Rectal smooth muscle tissue (tissue), 1 donor: Measurements from ENCODE around the gene CD200R1.

ENCODE experiments used
- H3K27ac ChIP-seq: one replicate; pipeline ENCODE4 v1.7.0; 2013; ENCODE audit warnings: low read depth, low read length, inconsistent platforms
- H3K27me3 ChIP-seq: one replicate; pipeline ENCODE4 v1.7.0; 2013; ENCODE audit warnings: low read length; ENCODE audit not compliant: control insufficient read depth, insufficient read depth
- H3K36me3 ChIP-seq: one replicate; pipeline ENCODE4 v1.7.0; 2013; ENCODE audit warnings: low read length; ENCODE audit not compliant: control insufficient read depth, insufficient read depth
- H3K4me1 ChIP-seq: one replicate; pipeline ENCODE4 v1.7.0; 2013; ENCODE audit warnings: low read length; ENCODE audit not compliant: control insufficient read depth, insufficient read depth
- H3K4me3 ChIP-seq: one replicate; pipeline ENCODE4 v1.7.0; 2013; ENCODE audit warnings: low read length
- H3K9ac ChIP-seq: one replicate; pipeline ENCODE4 v1.7.0; 2013; ENCODE audit warnings: low read length

The CD200R1 gene

GRCh38 chr3:112904786-112905185, 70.1 kb downstream of the CD200R1 start:
- Histone ChIP-seq H3K4me3 (no peak overlapping the region), H3K36me3 (no peaks in the 10 kb centered on the region), H3K27ac (no peak overlapping the region), H3K4me1 (no peaks in the 10 kb centered on the region), H3K27me3 (no peaks in the 10 kb centered on the region), H3K9ac (no peak overlapping the region)

- no peaks in the 10 kb centered on the region for H3K36me3 ChIP-seq
- no peaks in the 10 kb centered on the region for H3K4me1 ChIP-seq
- H3K27me3 ChIP-seq, result no peaks in the 10 kb centered on the region
- no peak overlapping the region for H3K4me3 ChIP-seq
- H3K9ac ChIP-seq, result no peak overlapping the region
- no peak overlapping the region for H3K27ac ChIP-seq
Observed at GRCh38 chr3:112900113-112900512, 74.8 kb downstream of the CD200R1 start.

DNA sequence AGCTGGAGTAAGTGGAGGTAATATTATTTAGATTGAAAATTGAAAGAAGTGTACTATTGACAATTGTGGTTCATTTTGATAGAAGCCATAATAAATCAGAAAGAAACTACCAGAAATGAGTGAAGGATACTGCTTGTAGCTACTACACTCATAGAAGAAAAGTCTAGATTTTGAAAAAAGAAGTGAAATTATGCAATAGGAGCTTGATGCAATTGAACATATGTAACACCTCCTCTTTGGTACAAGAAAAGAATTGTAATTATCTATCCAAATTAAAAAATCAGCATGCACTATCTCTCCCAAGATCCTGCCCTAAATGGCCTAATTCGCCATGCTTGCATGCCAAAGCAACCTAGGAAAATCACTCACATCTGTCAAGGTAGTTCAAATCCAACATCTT, 77.1 kb downstream of the CD200R1 start:
- Histone ChIP-seq H3K9ac (no peak overlapping the region), H3K27me3 (no peaks in the 10 kb centered on the region), H3K4me1 (no peaks in the 10 kb centered on the region), H3K27ac (no peak overlapping the region), H3K36me3 (no peaks in the 10 kb centered on the region), H3K4me3 (no peak overlapping the region)

DNA sequence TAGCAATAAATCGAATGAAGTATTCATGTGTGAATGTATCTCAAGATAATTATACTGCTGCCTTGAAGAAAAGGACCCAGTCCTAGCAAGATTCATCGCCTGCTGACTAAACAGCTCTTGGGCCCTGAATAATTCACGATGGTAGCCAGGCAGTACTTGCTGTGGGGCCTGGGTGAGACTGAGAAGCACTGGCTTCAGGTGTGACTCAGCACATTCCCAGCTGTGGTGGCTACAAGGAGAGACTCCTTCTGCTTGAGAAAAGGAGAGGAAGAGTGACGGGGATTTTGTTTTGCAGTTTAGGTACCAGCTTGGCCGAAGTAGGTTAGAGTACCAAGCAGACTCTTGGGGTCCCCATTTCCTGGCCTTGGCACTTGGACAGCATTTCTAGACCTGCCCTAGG, 80.6 kb downstream of the CD200R1 start:
- Histone ChIP-seq H3K27ac (no peak overlapping the region), H3K4me1 (no peaks in the 10 kb centered on the region), H3K36me3 (no peaks in the 10 kb centered on the region), H3K27me3 (no peaks in the 10 kb centered on the region), H3K9ac (no peak overlapping the region), H3K4me3 (no peak overlapping the region)

- Histone ChIP-seq H3K27ac (no peak overlapping the region), H3K36me3 (no peaks in the 10 kb centered on the region), H3K4me1 (no peaks in the 10 kb centered on the region), H3K27me3 (no peaks in the 10 kb centered on the region), H3K4me3 (no peak overlapping the region), H3K9ac (no peak overlapping the region)
Observed at GRCh38 chr3:112889357-112889756, 85.5 kb downstream of the CD200R1 start.

DNA sequence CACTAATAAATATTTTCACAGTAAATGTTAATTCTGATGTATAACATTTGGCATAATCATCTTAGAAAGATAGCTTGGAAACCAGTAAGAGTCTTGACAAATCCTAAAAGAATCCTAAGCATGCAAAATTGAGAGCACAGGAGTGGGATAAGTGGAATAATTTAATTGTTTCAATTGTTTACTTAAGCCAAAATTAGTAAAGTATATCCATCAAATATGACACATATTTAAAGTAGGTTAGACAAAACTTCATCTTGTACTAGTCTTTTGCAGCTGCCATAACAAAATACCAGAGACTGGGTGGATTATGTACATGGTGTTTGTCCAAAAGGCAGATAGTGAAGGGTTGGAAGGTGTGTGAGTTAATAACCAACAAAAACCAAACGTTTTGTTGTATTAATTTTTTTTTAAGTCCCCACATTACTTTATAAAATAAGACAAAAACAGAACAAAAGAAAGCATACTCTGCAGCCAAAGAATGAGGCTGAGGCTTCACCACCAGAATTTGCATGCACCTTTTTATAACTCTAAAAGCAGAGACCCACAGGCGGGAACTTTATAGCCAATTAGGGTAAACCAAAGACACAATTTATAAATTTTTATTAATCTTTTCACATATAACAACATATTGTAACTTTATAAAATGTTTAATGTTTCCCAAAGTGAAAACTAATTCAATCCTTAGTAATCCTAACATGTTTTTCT, 86.4 kb downstream of the CD200R1 start:
- Histone ChIP-seq H3K27me3 (no peaks in the 10 kb centered on the region), H3K27ac (no peak overlapping the region), H3K4me1 (no peaks in the 10 kb centered on the region), H3K4me3 (no peak overlapping the region), H3K9ac (no peak overlapping the region), H3K36me3 (no peaks in the 10 kb centered on the region)

DNA sequence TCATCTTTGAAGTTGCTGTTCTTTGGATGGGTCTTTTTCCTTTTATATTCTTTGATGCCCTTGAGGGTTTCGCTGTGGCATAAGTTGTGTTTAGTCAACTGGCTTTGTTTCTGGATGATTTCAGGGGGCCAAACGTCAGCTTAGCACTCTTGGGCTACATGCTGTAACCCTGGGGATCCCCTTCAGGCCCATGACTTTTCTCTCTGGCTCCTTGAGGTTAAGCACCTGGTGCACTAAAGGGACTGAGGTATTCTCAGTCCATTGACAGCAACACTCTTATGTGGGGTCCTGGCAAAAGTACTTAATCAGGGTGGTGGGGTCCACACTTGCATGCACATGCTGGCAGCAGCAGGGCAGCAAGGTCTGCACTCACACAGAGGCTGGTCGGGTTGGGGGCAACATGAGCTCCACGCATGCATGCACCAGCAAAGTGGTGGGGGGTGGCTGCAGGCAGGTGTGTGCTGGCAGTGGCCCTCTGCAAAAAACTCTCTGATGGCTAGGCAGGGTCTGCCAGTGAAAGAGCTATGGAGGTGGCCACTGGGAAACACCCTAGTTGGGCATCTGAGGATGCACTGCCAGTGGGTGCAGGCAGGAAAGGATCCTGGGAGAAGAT, 90.1 kb downstream of the CD200R1 start:
- no peaks in the 10 kb centered on the region for H3K27me3 ChIP-seq

DNA sequence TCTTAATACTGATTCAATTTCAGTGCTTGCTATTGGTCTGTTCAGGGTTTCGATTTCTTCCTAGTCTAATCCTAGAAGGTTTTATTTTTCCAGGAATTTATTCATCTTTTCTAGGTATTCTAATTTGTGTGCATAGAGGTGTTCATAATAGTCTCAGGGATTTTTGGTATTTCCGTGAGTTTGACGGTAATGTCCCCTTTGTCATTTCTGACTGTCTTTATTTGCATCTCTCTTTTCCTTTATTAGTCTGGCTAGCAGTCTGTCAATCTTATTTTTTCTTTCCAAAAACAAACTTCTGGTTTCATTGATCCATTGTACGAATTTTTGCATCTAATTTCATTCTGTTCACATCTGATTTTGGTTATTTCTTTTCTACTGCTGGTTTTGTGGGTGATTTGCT, 93.0 kb downstream of the CD200R1 start:
- H3K4me1 ChIP-seq, result no peaks in the 10 kb centered on the region
- no peak overlapping the region for H3K9ac ChIP-seq
- no peaks in the 10 kb centered on the region for H3K36me3 ChIP-seq
- H3K27me3 ChIP-seq, result no peaks in the 10 kb centered on the region
- H3K4me3 ChIP-seq, result no peak overlapping the region
- no peak overlapping the region for H3K27ac ChIP-seq

More for the DNA sequence above, 90.1 kb downstream of the CD200R1 start:
- Histone ChIP-seq H3K4me1 (no peaks in the 10 kb centered on the region), H3K27ac (no peak overlapping the region), H3K36me3 (no peaks in the 10 kb centered on the region), H3K4me3 (no peak overlapping the region), H3K9ac (no peak overlapping the region)

- no peak overlapping the region for H3K4me3 ChIP-seq
- no peaks in the 10 kb centered on the region for H3K36me3 ChIP-seq
- H3K4me1 ChIP-seq, result no peaks in the 10 kb centered on the region
- H3K27ac ChIP-seq, result no peak overlapping the region
- no peaks in the 10 kb centered on the region for H3K27me3 ChIP-seq
- no peak overlapping the region for H3K9ac ChIP-seq
Observed at GRCh38 chr3:112875561-112875960, 99.3 kb downstream of the CD200R1 start.

DNA sequence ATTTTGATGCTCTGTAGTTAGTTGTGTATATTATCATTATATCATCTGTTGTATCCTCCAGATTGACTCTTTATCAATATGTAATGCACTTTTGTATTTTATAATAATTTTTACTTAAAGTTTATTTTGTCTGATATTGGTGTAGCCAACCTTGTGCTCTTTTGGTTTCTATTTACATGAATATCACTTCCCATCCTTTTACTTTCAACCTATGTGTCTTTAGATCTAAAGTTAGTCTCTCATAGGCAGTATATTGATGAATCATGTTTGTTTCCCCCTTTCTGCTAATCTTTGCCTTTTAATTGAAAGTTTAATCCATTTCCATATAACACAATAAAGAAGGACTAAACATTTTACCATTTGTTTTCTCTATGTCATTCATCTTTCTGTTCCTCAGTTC, 100.2 kb downstream of the CD200R1 start:
- Histone ChIP-seq H3K27me3 (no peaks in the 10 kb centered on the region), H3K36me3 (no peaks in the 10 kb centered on the region), H3K9ac (no peak overlapping the region), H3K4me1 (no peaks in the 10 kb centered on the region), H3K27ac (no peak overlapping the region), H3K4me3 (no peak overlapping the region)

GRCh38 chr3:112873632-112874031, 101.3 kb downstream of the CD200R1 start:
- Histone ChIP-seq H3K36me3 (no peaks in the 10 kb centered on the region), H3K27me3 (no peaks in the 10 kb centered on the region), H3K4me1 (no peaks in the 10 kb centered on the region), H3K9ac (no peak overlapping the region), H3K27ac (no peak overlapping the region), H3K4me3 (no peak overlapping the region)

- Histone ChIP-seq H3K27me3 (no peaks in the 10 kb centered on the region), H3K4me1 (no peaks in the 10 kb centered on the region), H3K36me3 (no peaks in the 10 kb centered on the region), H3K9ac (no peak overlapping the region), H3K27ac (no peak overlapping the region), H3K4me3 (no peak overlapping the region)
Observed at GRCh38 chr3:112871735-112872134, 103.2 kb downstream of the CD200R1 start.
